ENCODE measurements around the gene FBN2. TPM values are rescaled to one million over a fixed set of nuclear protein-coding genes. Genes with fewer than 3 reads are reported as not detected.

Gene FBN2
- total and polyA plus RNA-seq, 2 experiments from 2014 or later: 41.0 to 143 TPM

DNA sequence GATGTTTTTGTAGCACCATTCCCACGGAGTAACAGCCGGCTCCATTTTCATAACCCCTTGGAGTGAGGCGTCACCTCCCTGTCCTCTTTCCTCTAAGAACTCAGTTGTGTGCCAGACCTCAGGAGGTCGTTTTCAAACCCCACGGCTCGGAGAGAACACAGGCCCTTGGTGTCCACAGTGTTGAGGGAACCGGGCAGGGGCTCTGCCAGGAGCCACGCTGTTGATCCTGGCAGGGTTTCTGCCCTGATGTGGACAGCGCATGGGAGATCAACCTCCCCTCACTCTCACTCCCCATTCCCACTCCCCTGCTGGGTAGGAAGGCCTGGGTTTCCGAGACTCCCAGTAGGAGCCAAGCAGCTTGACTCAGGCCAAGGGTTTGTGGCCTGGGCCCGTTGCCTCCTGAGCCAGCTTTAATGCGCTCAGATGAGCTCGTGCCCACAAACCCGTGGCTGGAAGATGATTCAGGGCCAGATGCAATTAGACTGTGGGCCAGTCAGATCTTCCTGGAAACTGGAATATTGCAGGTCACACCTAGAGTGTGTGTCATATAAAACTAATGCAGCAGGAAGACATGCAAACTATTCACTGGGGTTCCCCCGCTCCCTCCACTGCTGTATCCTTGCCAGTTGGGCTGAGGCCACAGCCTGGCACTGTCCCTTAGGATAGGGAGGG, 321.0 kb downstream of the FBN2 start:
- Histone ChIP-seq H3K79me2 (no peaks in the 10 kb centered on the region), H3K4me3 (no peak overlapping the region), H3K4me2 (no peak overlapping the region), H3K27me3 (no peaks in the 10 kb centered on the region), H3K36me3 (replicated peaks; ENCODE audit: insufficient read depth, low read depth) (no peaks in the 10 kb centered on the region), H3K9me2 (replicated peaks; ENCODE audit: insufficient read depth) (no peaks in the 10 kb centered on the region), H3K4me1 (ENCODE audit: insufficient read depth) (no peaks in the 10 kb centered on the region), H2AFZ (no peak overlapping the region), H4K20me1 (ENCODE audit: insufficient read depth, poor library complexity, severe bottlenecking) (no peaks in the 10 kb centered on the region), H3K27ac (no peak overlapping the region), H3K9me3 (ENCODE audit: low read depth) (no peaks in the 10 kb centered on the region)
- WGBS (ENCODE audit: low lambda C conversion rate, missing lambda C conversion rate): 75% methylated on average over 15 of the region's 15 CpGs
- DNase-seq (ENCODE audit: low spot score): no peak
- TF ChIP-seq EZH2 (IDR thresholded peaks at IDR 0.05; ENCODE audit: borderline replicate concordance): no peak
- TF ChIP-seq EZH2phosphoT487 (IDR thresholded peaks at IDR 0.05; ENCODE audit: low read depth, severe bottlenecking, unreplicated experiment): no peak
- TF ChIP-seq, protein P1, sequence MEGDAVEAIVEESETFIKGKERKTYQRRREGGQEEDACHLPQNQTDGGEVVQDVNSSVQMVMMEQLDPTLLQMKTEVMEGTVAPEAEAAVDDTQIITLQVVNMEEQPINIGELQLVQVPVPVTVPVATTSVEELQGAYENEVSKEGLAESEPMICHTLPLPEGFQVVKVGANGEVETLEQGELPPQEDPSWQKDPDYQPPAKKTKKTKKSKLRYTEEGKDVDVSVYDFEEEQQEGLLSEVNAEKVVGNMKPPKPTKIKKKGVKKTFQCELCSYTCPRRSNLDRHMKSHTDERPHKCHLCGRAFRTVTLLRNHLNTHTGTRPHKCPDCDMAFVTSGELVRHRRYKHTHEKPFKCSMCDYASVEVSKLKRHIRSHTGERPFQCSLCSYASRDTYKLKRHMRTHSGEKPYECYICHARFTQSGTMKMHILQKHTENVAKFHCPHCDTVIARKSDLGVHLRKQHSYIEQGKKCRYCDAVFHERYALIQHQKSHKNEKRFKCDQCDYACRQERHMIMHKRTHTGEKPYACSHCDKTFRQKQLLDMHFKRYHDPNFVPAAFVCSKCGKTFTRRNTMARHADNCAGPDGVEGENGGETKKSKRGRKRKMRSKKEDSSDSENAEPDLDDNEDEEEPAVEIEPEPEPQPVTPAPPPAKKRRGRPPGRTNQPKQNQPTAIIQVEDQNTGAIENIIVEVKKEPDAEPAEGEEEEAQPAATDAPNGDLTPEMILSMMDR (IDR thresholded peaks at IDR 0.05; ENCODE audit: poor library complexity): no peak

DNA sequence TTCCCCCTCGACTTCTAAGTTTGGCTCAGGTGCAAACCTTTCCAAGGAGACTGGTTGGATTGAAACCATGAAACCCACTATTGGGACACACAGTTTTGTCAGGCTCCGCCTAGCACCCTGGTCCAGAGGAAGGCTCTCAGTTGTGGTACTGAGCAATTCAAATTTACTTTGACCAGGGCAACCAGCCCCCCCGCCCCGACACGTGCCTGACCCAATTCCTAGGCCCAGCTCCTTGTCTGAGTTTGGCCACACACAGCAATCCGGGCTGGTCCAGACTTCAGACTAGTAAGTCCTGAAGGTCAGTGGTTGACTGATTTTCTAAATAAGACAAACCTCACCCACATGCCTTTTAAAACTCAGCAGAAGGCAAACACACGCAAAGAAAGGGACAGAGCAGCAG, 321.8 kb downstream of the FBN2 start:
- no peaks in the 10 kb centered on the region for H3K36me3 ChIP-seq (replicated peaks; ENCODE audit: insufficient read depth, low read depth)
- TF ChIP-seq EZH2phosphoT487 (IDR thresholded peaks at IDR 0.05; ENCODE audit: low read depth, severe bottlenecking, unreplicated experiment) (no peak), EZH2 (IDR thresholded peaks at IDR 0.05; ENCODE audit: borderline replicate concordance) (no peak)
- TF ChIP-seq, protein P1 (IDR thresholded peaks at IDR 0.05; ENCODE audit: poor library complexity): no peak
- no peak overlapping the region for H3K4me3 ChIP-seq
- H3K27ac ChIP-seq: no peak overlapping the region
- no peak for DNase-seq (ENCODE audit: low spot score)
- WGBS (ENCODE audit: low lambda C conversion rate, missing lambda C conversion rate): 93% methylated on average over 7 of the region's 7 CpGs
- H3K4me1 ChIP-seq (ENCODE audit: insufficient read depth): no peaks in the 10 kb centered on the region
- H2AFZ ChIP-seq: no peak overlapping the region
- no peaks in the 10 kb centered on the region for H3K79me2 ChIP-seq
- H4K20me1 ChIP-seq (ENCODE audit: insufficient read depth, poor library complexity, severe bottlenecking): no peaks in the 10 kb centered on the region
- no peaks in the 10 kb centered on the region for H3K27me3 ChIP-seq
- H3K9me3 ChIP-seq (ENCODE audit: low read depth): no peaks in the 10 kb centered on the region
- H3K9me2 ChIP-seq (replicated peaks; ENCODE audit: insufficient read depth): no peaks in the 10 kb centered on the region
- H3K4me2 ChIP-seq: no peak overlapping the region

DNA sequence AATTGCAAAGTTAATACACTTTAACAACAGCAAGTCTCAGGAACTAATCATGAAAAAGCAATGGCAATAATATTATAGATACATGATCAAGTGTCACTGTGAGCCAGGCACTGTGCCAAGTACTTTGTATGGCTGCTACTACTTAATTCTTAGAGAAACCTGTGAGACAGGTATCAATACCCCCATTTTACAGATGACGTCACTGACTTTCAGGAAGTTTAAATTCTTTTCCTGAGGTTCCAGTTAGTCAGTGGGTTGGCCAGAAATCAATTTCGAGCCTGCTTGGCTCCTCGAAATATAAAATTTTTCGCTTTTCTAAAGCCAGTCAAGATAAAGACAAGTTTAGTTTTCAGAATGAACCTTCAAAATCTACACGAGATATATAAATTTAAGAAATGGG, 324.2 kb downstream of the FBN2 start:
- no peaks in the 10 kb centered on the region for H3K27me3 ChIP-seq
- H3K4me1 ChIP-seq (ENCODE audit: insufficient read depth): no peaks in the 10 kb centered on the region
- no peaks in the 10 kb centered on the region for H3K79me2 ChIP-seq
- H2AFZ ChIP-seq: no peak overlapping the region
- no peak for DNase-seq (ENCODE audit: low spot score)
- H3K4me3 ChIP-seq: no peak overlapping the region
- no peak overlapping the region for H3K27ac ChIP-seq
- WGBS (ENCODE audit: low lambda C conversion rate, missing lambda C conversion rate): 89% methylated on average over 5 of the region's 5 CpGs
- H3K9me3 ChIP-seq (ENCODE audit: low read depth): no peaks in the 10 kb centered on the region
- no peaks in the 10 kb centered on the region for H4K20me1 ChIP-seq (ENCODE audit: insufficient read depth, poor library complexity, severe bottlenecking)
- H3K4me2 ChIP-seq: no peak overlapping the region
- H3K9me2 ChIP-seq (replicated peaks; ENCODE audit: insufficient read depth): no peaks in the 10 kb centered on the region
- TF ChIP-seq EZH2 (IDR thresholded peaks at IDR 0.05; ENCODE audit: borderline replicate concordance) (no peak), EZH2phosphoT487 (IDR thresholded peaks at IDR 0.05; ENCODE audit: low read depth, severe bottlenecking, unreplicated experiment) (no peak)
- TF ChIP-seq, protein P1 (IDR thresholded peaks at IDR 0.05; ENCODE audit: poor library complexity): no peak
- no peaks in the 10 kb centered on the region for H3K36me3 ChIP-seq (replicated peaks; ENCODE audit: insufficient read depth, low read depth)
